Fibroblast of mammary gland (primary cell): ENCODE data around the gene SSR4.

Experiments
- DNase-seq: peaks from one replicate; pipeline ENCODE4 v3.0.0-alpha.2; 2010; ENCODE audit warnings: low read depth
- H3K4me3 ChIP-seq: 2 replicates; pipeline ENCODE4 v1.5.1; 2011; ENCODE audit warnings: low read depth, mild to moderate bottlenecking, low read length, moderate library complexity; ENCODE audit not compliant: control insufficient read depth
- TF ChIP-seq, protein P1 (sequence below): conservative IDR thresholded peaks from 2 replicates; pipeline ENCODE4 v1.5.1; 2011; ENCODE audit warnings: low read depth, low read length, inconsistent platforms; ENCODE audit not compliant: control insufficient read depth, insufficient read depth

The SSR4 gene

DNA sequence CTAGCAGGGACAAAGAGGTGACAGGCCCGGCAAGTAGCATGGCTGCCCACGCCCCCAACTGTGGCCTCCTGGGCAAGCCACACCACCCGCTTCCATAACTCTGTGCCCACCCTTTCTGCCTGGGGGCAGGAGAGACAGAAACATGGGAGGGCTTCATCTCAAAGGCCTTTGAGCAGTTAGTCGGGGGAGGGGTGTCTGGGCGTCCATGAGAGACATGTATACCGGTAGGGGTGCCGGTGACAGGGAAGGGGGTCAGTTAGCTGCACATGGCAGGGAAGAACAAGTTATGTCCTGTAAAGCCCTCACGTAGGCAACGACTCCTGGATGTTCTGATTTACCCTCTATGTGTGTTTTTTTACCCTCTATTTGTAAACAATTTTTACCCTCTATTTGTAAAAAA is 26.6 kb downstream of the SSR4 start:
- DNase-seq: no peak
- TF ChIP-seq, protein P1, sequence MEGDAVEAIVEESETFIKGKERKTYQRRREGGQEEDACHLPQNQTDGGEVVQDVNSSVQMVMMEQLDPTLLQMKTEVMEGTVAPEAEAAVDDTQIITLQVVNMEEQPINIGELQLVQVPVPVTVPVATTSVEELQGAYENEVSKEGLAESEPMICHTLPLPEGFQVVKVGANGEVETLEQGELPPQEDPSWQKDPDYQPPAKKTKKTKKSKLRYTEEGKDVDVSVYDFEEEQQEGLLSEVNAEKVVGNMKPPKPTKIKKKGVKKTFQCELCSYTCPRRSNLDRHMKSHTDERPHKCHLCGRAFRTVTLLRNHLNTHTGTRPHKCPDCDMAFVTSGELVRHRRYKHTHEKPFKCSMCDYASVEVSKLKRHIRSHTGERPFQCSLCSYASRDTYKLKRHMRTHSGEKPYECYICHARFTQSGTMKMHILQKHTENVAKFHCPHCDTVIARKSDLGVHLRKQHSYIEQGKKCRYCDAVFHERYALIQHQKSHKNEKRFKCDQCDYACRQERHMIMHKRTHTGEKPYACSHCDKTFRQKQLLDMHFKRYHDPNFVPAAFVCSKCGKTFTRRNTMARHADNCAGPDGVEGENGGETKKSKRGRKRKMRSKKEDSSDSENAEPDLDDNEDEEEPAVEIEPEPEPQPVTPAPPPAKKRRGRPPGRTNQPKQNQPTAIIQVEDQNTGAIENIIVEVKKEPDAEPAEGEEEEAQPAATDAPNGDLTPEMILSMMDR: no peak
- no peak overlapping the region for H3K4me3 ChIP-seq

DNA sequence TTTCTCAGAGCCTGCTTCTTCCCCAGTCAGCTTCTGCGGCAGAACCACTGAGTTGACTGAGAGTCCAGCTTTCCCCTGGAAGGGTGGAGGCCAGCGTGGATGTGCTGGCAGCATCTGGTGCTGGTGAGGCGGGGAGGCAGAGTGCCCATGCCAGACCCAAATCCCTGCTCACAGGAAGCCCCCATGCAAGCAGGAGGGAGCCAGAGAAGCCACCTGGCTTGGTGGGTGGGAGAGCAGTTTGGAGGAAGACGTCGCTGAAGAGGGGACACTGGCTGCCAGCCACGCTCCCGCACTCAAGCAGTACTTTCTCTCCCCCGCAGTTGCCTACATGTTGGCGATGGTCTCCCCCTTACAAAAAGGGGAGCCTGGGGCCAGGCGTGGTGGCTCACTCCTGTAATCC is 29.9 kb downstream of the SSR4 start:
- TF ChIP-seq, protein P1: no peak
- H3K4me3 ChIP-seq: no peak overlapping the region
- DNase-seq: no peak

DNA sequence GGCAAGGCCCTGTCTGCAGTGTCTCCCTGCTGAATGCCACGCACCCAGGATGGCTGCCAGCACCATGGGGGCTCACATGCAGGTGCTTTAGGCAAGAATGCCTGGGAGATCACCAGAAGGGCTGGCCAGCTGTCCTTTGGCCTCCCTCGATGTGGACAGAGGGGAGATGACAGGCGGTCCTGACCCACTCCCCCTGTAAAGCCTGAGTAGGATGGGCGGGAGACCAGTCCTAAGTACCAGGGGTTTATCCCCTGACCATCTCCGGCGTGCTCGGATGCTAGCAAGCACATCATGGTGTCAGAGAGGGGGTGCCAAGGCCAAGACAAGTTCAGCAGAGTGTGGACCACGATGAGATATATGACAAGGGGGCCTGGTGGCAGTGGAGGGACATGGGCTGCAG is 30.6 kb downstream of the SSR4 start:
- TF ChIP-seq, protein P1: no peak
- no peak overlapping the region for H3K4me3 ChIP-seq
- DNase-seq: no peak

DNA sequence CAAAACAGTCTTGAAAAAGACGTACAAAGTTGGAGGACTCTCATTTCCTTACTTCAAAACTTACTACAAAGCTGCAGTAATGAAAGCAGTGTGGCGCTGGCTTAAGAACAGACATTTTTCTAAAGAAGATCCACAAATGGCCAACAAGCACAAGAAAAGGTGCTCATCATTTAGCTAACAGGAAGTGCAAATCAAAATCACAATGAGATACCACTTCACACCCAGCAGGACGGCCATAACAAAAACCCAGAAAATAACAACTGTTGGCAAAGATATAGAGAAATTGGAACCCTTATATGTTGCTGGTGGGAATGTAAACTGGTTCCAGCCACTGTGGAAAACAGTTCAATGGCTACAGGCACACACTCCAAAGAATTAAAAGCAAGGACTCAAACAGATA is 32.5 kb downstream of the SSR4 start:
- no peak overlapping the region for H3K4me3 ChIP-seq
- no peak for DNase-seq
- TF ChIP-seq, protein P1: no peak

DNA sequence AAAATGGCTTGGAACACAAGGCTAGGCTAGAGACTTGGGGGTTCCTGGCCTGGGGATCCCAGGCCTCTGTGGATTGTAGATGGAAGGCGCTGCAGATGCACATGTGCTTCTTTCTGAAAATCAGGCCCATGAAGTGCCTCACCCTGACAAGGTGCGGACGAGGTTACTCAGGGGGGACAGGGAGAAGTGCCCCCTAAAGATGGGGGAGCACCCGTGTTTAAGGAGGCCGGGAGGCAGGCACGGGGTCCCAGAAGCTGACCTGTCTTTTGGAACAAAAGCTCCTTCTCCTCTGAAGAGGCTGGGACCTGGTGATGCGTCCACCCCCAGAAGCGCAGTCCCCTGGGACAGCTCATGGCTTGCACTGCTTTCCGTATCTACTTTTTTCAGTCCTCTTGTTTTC is 33.4 kb downstream of the SSR4 start:
- DNase-seq: no peak
- TF ChIP-seq, protein P1: no peak
- no peak overlapping the region for H3K4me3 ChIP-seq

DNA sequence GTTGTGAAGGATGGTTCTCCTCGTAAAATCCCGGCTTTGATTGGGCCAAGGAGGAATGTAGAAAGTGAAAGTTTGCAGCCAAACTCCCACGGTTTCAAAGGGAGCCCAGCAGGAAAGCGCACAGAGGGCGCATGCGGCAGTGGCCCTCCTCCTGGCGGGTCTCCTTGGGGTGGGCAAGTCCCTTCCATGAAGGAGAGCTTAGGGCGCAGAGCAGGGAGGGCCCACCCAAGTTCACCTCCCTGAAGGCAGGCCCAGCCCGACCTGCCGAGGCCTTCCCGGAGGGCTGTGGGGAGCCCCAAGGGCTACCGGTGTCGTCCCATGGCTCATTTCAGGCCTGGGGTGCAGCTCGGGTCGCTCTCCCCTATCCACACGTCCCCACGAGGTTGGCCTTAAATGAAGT is 33.8 kb downstream of the SSR4 start:
- H3K4me3 ChIP-seq: no peak overlapping the region
- TF ChIP-seq, protein P1: no peak
- no peak for DNase-seq
